AG09319 (cell line): ENCODE measurements around the gene CDH13.

Experiments
- DNase-seq: peaks from one replicate; pipeline ENCODE4 v3.0.0-alpha.2; 2010; ENCODE audit warnings: low read depth; ENCODE audit errors: extremely low read depth
- TF ChIP-seq, protein P1 (sequence below): IDR thresholded peaks from 2 replicates; pipeline ENCODE4 v1.5.1; 2011; ENCODE audit warnings: low read depth, mild to moderate bottlenecking, inconsistent platforms, low read length, moderate library complexity

CDH13 gene

DNA sequence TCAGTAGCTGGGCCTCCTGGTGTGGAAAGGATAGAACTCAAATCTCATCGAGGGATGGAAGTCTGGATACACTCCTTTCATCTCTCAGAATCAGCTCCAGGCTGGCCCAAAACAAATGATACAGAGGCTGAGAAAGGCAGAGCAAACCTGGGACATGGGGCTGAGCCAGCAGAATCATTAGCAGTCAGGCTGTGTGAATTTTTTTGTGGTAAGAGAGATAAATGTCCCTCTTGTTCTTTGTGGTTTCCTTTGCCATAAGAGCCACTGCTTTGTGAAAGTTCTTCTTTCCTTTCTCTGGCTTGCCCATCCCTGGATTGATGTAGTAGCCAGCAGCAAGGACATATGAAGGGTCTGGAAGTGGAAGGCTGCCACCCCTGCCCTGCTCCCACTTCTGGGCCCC, 146.2 kb downstream of the CDH13 start:
- no peak for DNase-seq
- TF ChIP-seq, protein P1, sequence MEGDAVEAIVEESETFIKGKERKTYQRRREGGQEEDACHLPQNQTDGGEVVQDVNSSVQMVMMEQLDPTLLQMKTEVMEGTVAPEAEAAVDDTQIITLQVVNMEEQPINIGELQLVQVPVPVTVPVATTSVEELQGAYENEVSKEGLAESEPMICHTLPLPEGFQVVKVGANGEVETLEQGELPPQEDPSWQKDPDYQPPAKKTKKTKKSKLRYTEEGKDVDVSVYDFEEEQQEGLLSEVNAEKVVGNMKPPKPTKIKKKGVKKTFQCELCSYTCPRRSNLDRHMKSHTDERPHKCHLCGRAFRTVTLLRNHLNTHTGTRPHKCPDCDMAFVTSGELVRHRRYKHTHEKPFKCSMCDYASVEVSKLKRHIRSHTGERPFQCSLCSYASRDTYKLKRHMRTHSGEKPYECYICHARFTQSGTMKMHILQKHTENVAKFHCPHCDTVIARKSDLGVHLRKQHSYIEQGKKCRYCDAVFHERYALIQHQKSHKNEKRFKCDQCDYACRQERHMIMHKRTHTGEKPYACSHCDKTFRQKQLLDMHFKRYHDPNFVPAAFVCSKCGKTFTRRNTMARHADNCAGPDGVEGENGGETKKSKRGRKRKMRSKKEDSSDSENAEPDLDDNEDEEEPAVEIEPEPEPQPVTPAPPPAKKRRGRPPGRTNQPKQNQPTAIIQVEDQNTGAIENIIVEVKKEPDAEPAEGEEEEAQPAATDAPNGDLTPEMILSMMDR: no peak

DNA sequence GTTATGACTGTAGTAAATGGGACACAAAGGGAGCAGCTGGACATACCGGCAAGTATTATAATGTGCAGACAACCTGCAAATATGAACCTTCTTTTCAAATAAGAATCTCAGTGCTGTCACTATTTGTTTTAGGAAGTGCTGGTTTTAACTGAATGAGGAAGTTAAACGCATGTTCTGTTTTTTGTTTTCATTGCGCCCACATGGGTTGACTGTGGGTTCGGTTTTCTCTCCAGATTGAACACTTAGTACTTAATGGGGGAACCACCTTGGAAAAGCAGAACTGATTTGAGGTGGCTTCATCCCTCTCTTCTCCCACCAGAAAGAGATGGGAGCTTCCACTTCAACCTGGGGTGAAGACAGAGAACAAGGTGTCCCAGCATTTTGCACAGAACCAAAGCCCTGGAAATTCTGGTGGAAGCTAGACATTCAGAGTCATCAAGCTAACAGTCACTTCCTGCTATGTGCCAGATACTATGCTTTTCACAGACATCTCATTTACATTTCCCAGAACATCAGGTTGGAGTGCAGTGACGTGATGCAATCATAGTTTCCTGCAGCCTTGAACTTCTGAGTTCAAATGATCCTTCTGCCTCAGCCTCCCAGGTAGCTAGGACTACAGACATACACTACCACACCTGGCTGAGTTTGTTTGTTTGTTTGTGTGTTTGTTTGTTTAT, 149.8 kb downstream of the CDH13 start:
- TF ChIP-seq, protein P1: no peak
- DNase-seq: no peak

DNA sequence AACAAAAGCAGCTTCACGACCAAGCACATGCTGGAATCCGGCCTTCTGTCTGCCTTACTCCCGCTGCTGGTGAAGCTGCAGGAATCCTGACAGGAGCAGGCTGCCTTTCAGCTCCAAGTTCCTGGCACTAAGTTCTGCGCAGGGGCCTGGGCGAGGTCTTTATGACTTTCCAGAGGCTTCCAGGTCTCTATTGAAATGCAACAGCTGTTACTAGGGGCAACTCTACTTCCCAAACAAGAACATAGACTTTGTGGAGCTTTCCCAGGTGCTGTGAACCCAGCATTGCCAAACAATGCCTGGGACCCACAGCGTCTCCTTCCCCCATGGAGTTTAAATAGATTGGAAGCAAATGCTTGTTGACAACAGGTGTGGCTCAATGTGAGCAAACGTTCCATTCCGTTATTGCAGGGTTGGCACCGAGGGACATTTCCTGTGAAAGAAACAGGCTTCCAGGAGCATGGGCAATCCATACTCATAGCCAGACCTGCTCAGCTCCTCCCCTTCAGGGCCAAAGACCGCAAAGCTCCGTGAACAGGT, 156.0 kb downstream of the CDH13 start:
- TF ChIP-seq, protein P1: no peak
- no peak for DNase-seq

DNA sequence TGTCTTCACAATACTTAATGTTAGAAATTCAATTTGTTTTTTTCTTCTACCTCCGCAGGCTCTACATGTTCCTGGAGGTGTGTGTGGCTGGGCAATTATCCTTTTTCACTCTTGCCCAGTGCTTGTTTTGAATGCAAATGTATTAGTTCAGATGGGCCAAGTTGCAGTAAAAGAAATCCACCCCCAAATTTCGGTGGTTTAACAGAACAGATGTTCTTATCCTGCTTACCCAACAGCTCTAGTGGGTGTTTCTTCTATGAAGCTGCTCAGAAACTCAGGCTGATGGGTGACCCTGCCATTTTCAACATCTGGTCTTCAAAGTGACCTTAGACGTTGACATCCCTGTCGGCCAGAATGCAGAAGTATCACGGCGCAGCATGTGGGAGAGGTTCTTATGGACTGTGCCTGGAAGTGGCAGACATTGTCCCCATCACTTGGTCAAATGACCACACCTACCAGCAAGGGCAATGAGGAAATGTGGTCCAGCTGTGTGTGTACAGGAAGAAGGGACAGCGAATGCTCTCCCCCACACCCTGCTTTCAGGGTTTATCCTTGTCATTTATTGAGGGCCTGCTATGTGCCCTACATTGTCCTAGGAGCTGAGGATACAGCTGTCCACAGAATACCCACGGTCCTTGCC, 157.3 kb downstream of the CDH13 start:
- TF ChIP-seq, protein P1: no peak
- DNase-seq: no peak

DNA sequence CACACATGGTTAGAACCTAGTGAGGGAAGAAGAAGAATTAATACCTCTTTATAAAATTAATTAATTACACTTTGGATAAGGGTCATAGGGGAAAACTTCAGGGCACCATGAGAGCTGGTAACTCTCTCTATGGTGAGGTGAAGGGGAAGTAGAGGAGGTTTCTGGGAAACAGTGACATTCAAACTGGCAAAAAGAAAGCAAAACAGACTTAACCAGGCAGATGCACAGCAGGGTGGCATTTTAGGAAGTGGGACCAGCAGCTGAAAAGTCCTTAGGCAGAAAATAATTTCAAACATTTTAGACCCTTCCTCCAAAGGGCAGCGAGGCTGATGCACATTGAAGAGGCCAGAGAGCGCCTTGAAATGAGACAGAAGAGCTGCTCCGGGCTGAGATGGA, 157.8 kb downstream of the CDH13 start:
- DNase-seq: no peak
- TF ChIP-seq, protein P1: no peak

DNA sequence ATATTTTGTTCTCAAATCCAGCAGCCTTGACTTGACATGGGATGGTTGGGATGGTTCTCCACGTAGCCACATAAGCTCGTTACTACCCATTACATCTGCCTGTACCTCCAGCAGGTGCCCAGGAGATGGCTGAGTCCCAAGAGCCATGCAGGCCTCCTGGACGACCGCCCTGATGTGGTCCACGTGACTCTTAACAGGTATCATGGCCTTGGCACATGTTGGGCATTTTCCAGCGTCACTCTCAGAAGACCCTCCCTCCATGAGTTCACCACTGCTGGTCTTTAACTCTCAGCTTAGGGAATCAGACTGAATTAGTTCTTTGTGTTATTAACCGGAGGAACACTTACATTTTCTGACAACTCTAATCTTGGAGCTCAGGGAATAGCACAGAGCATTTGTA, 161.5 kb downstream of the CDH13 start:
- TF ChIP-seq, protein P1: no peak
- DNase-seq: no peak

DNA sequence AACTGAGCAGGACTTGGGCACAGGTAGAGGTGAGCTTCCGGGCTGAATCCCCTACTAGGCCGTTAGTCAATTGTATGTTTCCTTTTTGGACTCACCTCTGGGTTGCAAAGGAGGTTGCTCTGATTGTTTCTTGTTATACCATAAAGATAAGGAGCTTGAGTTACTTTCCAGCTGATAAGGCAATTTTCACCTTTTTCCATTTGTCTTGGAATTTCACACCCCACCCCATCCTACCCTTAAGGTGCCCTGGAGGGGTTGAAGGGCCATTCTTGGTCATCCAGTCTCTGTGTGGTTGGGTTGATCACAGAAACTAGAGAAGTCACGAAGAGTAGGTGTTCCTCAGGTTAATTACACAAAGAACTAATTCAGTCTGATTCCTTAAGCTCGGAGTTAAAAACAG, 162.2 kb downstream of the CDH13 start:
- TF ChIP-seq, protein P1: no peak

More for the DNA sequence above, 162.2 kb downstream of the CDH13 start:
- DNase-seq: no peak
